IPS DF 4.7 (cell line): ENCODE data around the gene ADCY10.
"Not testable (repeated sequence)": the region's sequence is repeated elsewhere in the genome, so short reads cannot be mapped to it uniquely, and the experiment has no call there.

Experiments used
- DNase-seq: peaks from one replicate; pipeline ENCODE4 v3.0.0-alpha.2; 2013; ENCODE audit warnings: low spot score; ENCODE audit errors: extremely low read depth

Gene ADCY10

GRCh38 chr1:167926486-167926997 lies 12.6 kb upstream of the ADCY10 start:
- DNase-seq, result no peak

- DNase-seq, result no peak
Measured at GRCh38 chr1:167924543-167925231, 10.8 kb upstream of the ADCY10 start.

- DNase-seq, result no peak
Measured at GRCh38 chr1:167924102-167924501, 10.2 kb upstream of the ADCY10 start.

- no peak for DNase-seq
Measured at GRCh38 chr1:167923324-167924056, 9.6 kb upstream of the ADCY10 start.

GRCh38 chr1:167922611-167923074 lies 8.7 kb upstream of the ADCY10 start:
- DNase-seq, result no peak

GRCh38 chr1:167922023-167922422 lies 8.1 kb upstream of the ADCY10 start:
- no peak for DNase-seq

- DNase-seq, result no peak
Measured at GRCh38 chr1:167916766-167917511, 3.0 kb upstream of the ADCY10 start.

- DNase-seq, result no peak
Measured at GRCh38 chr1:167915569-167915968, 1.6 kb upstream of the ADCY10 start.

- DNase-seq, result no peak
Measured at GRCh38 chr1:167912294-167912693, 1.6 kb downstream of the ADCY10 start.

GRCh38 chr1:167911413-167911812 lies 2.5 kb downstream of the ADCY10 start:
- no peak for DNase-seq

GRCh38 chr1:167910530-167910929 lies 3.4 kb downstream of the ADCY10 start:
- DNase-seq, result no peak

- no peak for DNase-seq
Measured at GRCh38 chr1:167909691-167910180, 4.2 kb downstream of the ADCY10 start.

- no peak for DNase-seq
Measured at GRCh38 chr1:167905671-167906070, 8.3 kb downstream of the ADCY10 start.

GRCh38 chr1:167905182-167905581 lies 8.8 kb downstream of the ADCY10 start:
- DNase-seq, result no peak

GRCh38 chr1:167904652-167905130 lies 9.2 kb downstream of the ADCY10 start:
- no peak for DNase-seq

GRCh38 chr1:167900907-167901306 lies 13.0 kb downstream of the ADCY10 start:
- DNase-seq, result no peak

GRCh38 chr1:167899253-167899681 lies 14.7 kb downstream of the ADCY10 start:
- no peak for DNase-seq

GRCh38 chr1:167898578-167899222 lies 15.2 kb downstream of the ADCY10 start:
- no peak for DNase-seq

- DNase-seq, result no peak
Measured at GRCh38 chr1:167893798-167894197, 20.1 kb downstream of the ADCY10 start.

- no peak for DNase-seq
Measured at GRCh38 chr1:167890400-167890799, 23.5 kb downstream of the ADCY10 start.

GRCh38 chr1:167887187-167887586 lies 26.7 kb downstream of the ADCY10 start:
- DNase-seq, result not testable (repeated sequence)
